ENCODE data around the gene ASTN2. TPM values are rescaled to one million over a fixed set of nuclear protein-coding genes. Genes with fewer than 3 reads are reported as not detected.

Gene ASTN2
- total RNA-seq, 1 donor from 2014 or later, result 0.53 TPM

- H3K27me3 ChIP-seq (ENCODE audit: control insufficient read depth, insufficient read depth, low read length), result no peaks in the 10 kb centered on the region
- TF ChIP-seq CTCF (IDR thresholded peaks at IDR 0.05; ENCODE audit: insufficient read depth, low read length, severe bottlenecking), result no peak
- no peak for FAIRE-seq
- peak; percentile 78 for DNase-seq (ENCODE audit: low read depth)
- no peak overlapping the region for H3K4me3 ChIP-seq (ENCODE audit: low read depth, low read length)
- no peaks in the 10 kb centered on the region for H3K36me3 ChIP-seq (ENCODE audit: control insufficient read depth, insufficient read depth, low read length)
Measured at GRCh38 chr9:116935149-116935897, 479.5 kb downstream of the ASTN2 start.

GRCh38 chr9:116934131-116934530 is 480.7 kb downstream of the ASTN2 start:
- Histone ChIP-seq H3K4me3 (ENCODE audit: low read depth, low read length) (no peak overlapping the region), H3K36me3 (ENCODE audit: control insufficient read depth, insufficient read depth, low read length) (no peaks in the 10 kb centered on the region), H3K27me3 (ENCODE audit: control insufficient read depth, insufficient read depth, low read length) (no peaks in the 10 kb centered on the region)
- no peak for FAIRE-seq
- no peak for DNase-seq (ENCODE audit: low read depth)
- TF ChIP-seq CTCF (IDR thresholded peaks at IDR 0.05; ENCODE audit: insufficient read depth, low read length, severe bottlenecking), result no peak

- H3K36me3 ChIP-seq (ENCODE audit: control insufficient read depth, insufficient read depth, low read length), result no peaks in the 10 kb centered on the region
- peak; percentile 92 for DNase-seq (ENCODE audit: low read depth)
- no peak for TF ChIP-seq CTCF (IDR thresholded peaks at IDR 0.05; ENCODE audit: insufficient read depth, low read length, severe bottlenecking)
- FAIRE-seq, result no peak
- no peak overlapping the region for H3K4me3 ChIP-seq (ENCODE audit: low read depth, low read length)
- H3K27me3 ChIP-seq (ENCODE audit: control insufficient read depth, insufficient read depth, low read length), result no peaks in the 10 kb centered on the region
Measured at GRCh38 chr9:116933251-116933650, 481.6 kb downstream of the ASTN2 start.

- Histone ChIP-seq H3K4me3 (ENCODE audit: low read depth, low read length) (no peak overlapping the region), H3K36me3 (ENCODE audit: control insufficient read depth, insufficient read depth, low read length) (no peaks in the 10 kb centered on the region), H3K27me3 (ENCODE audit: control insufficient read depth, insufficient read depth, low read length) (no peaks in the 10 kb centered on the region)
- DNase-seq (ENCODE audit: low read depth) (no peak), FAIRE-seq (no peak)
- TF ChIP-seq CTCF (IDR thresholded peaks at IDR 0.05; ENCODE audit: insufficient read depth, low read length, severe bottlenecking), result no peak
Measured at GRCh38 chr9:116929621-116930020, 485.2 kb downstream of the ASTN2 start.

- peak; percentile 62 for DNase-seq (ENCODE audit: low read depth)
- Histone ChIP-seq H3K4me3 (ENCODE audit: low read depth, low read length) (no peak overlapping the region), H3K36me3 (ENCODE audit: control insufficient read depth, insufficient read depth, low read length) (no peaks in the 10 kb centered on the region), H3K27me3 (ENCODE audit: control insufficient read depth, insufficient read depth, low read length) (no peaks in the 10 kb centered on the region)
- no peak for FAIRE-seq
- TF ChIP-seq CTCF (IDR thresholded peaks at IDR 0.05; ENCODE audit: insufficient read depth, low read length, severe bottlenecking), result no peak
Measured at GRCh38 chr9:116928884-116929283, 486.0 kb downstream of the ASTN2 start.

GRCh38 chr9:116928289-116928688 is 486.6 kb downstream of the ASTN2 start:
- TF ChIP-seq CTCF (IDR thresholded peaks at IDR 0.05; ENCODE audit: insufficient read depth, low read length, severe bottlenecking), result no peak
- FAIRE-seq (no peak), DNase-seq (ENCODE audit: low read depth) (peak; percentile 45)
- Histone ChIP-seq H3K36me3 (ENCODE audit: control insufficient read depth, insufficient read depth, low read length) (no peaks in the 10 kb centered on the region), H3K27me3 (ENCODE audit: control insufficient read depth, insufficient read depth, low read length) (no peaks in the 10 kb centered on the region), H3K4me3 (ENCODE audit: low read depth, low read length) (no peak overlapping the region)

Measured in bronchial epithelial cell (primary cell).